ENCODE data around the gene HSPE1. TPM values are rescaled to one million over a fixed set of nuclear protein-coding genes. Genes with fewer than 3 reads are reported as not detected.
"Not testable (repeated sequence)": the region's sequence is repeated elsewhere in the genome, so short reads cannot be mapped to it uniquely, and the experiment has no call there.

Gene HSPE1
- total RNA-seq, 1 donor from 2014 or later, result 66.1 TPM

DNA sequence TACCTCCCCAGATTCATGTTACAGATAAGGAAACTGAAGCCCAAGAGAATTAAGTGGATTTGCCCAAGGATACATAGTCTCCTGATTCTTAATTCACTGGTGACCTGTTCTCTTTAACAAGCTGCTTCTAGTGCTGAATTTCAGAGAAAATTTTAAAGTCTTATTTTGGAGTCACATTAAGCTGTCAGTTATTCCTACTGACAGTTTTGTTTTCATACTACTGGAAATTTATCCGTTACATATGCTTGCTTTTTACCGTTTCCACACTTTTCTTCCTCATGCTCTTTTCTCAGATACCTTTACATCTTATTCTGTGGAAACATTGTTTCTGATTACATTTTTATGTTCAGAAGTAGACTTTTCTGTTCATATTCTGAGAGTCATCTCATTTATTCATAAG, 17.0 kb downstream of the HSPE1 start:
- TF ChIP-seq, protein P1, sequence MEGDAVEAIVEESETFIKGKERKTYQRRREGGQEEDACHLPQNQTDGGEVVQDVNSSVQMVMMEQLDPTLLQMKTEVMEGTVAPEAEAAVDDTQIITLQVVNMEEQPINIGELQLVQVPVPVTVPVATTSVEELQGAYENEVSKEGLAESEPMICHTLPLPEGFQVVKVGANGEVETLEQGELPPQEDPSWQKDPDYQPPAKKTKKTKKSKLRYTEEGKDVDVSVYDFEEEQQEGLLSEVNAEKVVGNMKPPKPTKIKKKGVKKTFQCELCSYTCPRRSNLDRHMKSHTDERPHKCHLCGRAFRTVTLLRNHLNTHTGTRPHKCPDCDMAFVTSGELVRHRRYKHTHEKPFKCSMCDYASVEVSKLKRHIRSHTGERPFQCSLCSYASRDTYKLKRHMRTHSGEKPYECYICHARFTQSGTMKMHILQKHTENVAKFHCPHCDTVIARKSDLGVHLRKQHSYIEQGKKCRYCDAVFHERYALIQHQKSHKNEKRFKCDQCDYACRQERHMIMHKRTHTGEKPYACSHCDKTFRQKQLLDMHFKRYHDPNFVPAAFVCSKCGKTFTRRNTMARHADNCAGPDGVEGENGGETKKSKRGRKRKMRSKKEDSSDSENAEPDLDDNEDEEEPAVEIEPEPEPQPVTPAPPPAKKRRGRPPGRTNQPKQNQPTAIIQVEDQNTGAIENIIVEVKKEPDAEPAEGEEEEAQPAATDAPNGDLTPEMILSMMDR (IDR thresholded peaks at IDR 0.05), result no peak
- H3K27me3 ChIP-seq, result no peaks in the 10 kb centered on the region
- H3K36me3 ChIP-seq, result no peaks in the 10 kb centered on the region
- H3K9me3 ChIP-seq, result no peaks in the 10 kb centered on the region
- intact Hi-C loops (cut with DNase I), result no loop called here
- DNase-seq (no peak), ATAC-seq (no peak)
- H3K27ac ChIP-seq, result no peak overlapping the region
- peak overlapping the region; percentile 85 for H3K4me3 ChIP-seq
- peaks cover 17% of the 10 kb centered on the region for H3K4me1 ChIP-seq

DNA sequence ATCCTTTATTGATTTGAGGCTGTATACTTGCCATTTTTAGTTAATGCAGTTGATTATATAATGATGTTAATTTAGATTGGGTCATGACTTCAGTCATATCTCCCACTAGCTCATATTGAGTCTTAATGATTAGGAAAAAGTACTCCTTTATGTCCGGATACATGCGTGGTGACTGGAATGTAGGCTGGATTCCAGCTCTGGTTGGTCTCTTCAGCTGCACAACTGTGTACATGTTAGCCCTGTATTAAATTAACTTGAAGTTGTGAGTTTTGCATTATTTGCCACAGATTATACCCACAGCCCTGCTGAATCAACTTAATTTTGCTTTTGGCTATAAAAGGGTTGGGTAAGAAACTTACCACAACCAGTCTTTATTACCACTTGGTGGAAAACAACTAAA, 38.2 kb downstream of the HSPE1 start:
- Histone ChIP-seq H3K27me3 (no peaks in the 10 kb centered on the region), H3K36me3 (peaks cover 64% of the 10 kb centered on the region), H3K4me3 (no peak overlapping the region), H3K9me3 (no peaks in the 10 kb centered on the region), H3K27ac (no peak overlapping the region), H3K4me1 (no peaks in the 10 kb centered on the region)
- intact Hi-C loops (cut with DNase I), result no loop called here
- TF ChIP-seq, protein P1 (IDR thresholded peaks at IDR 0.05), result no peak
- DNase-seq (no peak), ATAC-seq (no peak)

DNA sequence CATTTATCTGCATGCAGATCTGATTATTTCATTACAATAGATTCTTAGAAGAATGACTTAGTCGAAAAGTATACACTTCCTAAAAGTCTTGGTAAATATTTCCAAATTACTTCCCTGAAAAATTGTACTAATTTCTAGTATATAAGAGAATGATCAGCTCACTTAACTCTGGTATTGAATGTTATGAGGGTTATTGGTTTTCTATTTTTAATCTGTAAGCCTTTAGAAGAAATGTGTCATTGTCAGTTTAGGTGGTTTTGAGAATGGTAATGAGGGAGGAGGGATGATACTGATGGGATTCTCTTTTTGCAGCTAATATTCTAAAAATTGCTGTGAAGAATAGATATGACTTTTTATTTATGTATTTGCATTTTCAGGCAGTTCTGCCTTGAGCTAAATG, 39.6 kb downstream of the HSPE1 start:
- no peak for DNase-seq
- Histone ChIP-seq H3K36me3 (peaks cover 76% of the 10 kb centered on the region), H3K4me1 (no peaks in the 10 kb centered on the region), H3K27ac (no peak overlapping the region), H3K4me3 (no peak overlapping the region), H3K9me3 (no peaks in the 10 kb centered on the region), H3K27me3 (no peaks in the 10 kb centered on the region)
- TF ChIP-seq, protein P1 (IDR thresholded peaks at IDR 0.05), result no peak
- intact Hi-C loops (cut with DNase I), result no loop called here
- ATAC-seq, result no peak

DNA sequence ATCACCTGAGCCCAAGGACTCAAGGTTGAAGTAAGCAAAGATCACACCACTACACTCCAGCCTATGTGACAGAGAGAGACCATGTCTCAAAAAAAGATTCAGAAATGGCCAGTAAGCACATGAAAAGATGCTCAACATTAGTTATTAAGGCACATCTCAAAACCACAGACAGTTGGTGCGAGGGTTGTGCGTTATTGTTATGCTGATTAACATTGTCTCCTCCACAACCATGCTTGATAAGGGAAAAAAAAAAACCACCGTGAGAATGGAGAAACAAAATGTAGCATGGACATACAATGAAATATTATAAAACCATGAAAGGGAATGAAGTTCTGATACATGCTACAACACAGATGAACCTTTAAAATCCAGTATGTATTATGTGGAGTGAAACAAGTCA, 43.0 kb downstream of the HSPE1 start:
- Histone ChIP-seq H3K27ac (no peak overlapping the region), H3K4me1 (no peaks in the 10 kb centered on the region), H3K9me3 (no peaks in the 10 kb centered on the region), H3K4me3 (no peak overlapping the region), H3K36me3 (peaks cover 60% of the 10 kb centered on the region), H3K27me3 (no peaks in the 10 kb centered on the region)
- intact Hi-C loops (cut with DNase I), result no loop called here
- DNase-seq (no peak), ATAC-seq (no peak)
- TF ChIP-seq, protein P1 (IDR thresholded peaks at IDR 0.05), result no peak

DNA sequence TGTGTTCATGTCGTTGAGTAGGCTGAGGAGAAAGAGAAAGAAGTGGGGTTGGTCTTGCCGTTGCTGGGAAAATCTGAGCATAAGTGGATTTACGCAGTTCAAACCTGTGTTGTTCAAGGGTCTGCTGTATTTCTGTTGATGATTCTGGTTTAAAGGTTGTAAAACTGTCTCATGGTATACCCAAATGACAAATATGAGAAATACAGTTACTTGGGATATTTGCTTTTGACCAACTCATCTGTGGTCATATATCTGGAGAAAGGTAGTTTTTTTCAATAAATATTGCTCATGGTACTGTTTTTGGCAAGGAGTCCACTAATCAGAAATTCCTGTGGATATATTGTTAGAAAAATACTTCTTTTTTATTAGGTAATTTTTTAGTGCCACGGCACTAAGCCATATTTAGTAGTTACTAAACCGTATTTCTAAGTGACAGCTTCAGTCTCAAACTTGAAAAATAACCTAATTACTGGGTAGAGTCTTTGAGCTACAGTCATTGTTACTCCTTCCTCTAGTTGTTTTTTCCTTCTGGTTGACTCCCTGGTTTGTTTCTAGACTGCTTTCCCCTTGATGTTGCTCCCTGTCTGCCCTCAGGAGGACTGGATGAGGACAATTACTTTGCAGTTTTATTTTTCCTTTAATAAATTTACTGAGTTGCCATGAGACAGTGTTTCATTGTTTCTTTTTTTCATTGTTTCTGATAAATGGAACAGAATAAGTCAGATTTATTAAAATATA, 47.2 kb downstream of the HSPE1 start:
- no peak overlapping the region for H3K4me3 ChIP-seq
- no peaks in the 10 kb centered on the region for H3K27me3 ChIP-seq
- H3K4me1 ChIP-seq, result no peaks in the 10 kb centered on the region
- TF ChIP-seq, protein P1 (IDR thresholded peaks at IDR 0.05), result no peak
- DNase-seq (no peak), ATAC-seq (no peak)
- H3K27ac ChIP-seq, result no peak overlapping the region
- intact Hi-C loops (cut with DNase I), result no loop called here
- peaks cover 71% of the 10 kb centered on the region for H3K36me3 ChIP-seq
- H3K9me3 ChIP-seq, result no peaks in the 10 kb centered on the region

DNA sequence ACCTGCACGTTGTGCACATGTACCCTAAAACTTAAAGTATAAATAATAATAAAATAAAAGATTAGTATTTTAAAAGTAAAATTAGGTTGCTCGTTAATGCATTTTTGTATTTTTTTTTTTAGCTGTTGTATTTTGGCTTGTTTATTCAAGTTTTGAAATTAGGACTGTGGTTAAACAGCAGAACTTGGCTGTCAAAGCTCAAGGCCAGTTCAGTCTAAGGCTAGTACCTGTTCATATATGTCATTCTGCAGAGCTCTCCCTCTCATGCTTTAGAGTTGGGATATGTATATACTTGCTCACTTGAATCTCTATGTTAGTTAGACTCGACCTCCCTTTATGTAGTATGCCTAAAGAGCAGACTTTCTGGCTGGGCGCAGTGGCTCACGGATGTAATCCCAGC, 48.4 kb downstream of the HSPE1 start:
- DNase-seq (no peak), ATAC-seq (no peak)
- no peaks in the 10 kb centered on the region for H3K27me3 ChIP-seq
- H3K36me3 ChIP-seq, result peaks cover 67% of the 10 kb centered on the region
- no peaks in the 10 kb centered on the region for H3K4me1 ChIP-seq
- intact Hi-C loops (cut with DNase I), result no loop called here
- no peak overlapping the region for H3K4me3 ChIP-seq
- no peak overlapping the region for H3K27ac ChIP-seq
- no peaks in the 10 kb centered on the region for H3K9me3 ChIP-seq
- TF ChIP-seq, protein P1 (IDR thresholded peaks at IDR 0.05), result no peak

DNA sequence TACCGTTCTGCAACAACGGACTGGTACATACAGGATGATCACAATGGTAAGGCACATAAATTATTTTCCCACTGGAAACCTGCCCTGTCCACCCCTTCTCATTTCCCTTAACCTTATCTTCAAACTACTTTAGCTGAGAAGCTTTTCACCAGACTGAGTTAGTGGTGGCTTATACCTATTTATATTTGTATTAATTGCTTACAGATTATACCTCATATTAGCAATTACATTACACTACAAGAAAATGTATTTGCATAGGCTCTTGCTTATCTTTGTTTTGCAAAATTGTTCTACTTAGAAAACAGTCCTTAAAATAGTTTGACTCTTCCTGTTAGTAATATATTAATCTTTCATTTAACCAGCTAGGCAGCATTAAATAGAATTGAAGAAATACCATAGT, 51.1 kb downstream of the HSPE1 start:
- H3K27ac ChIP-seq; H3K27me3 ChIP-seq; intact Hi-C loops (cut with DNase I); H3K4me1 ChIP-seq; H3K9me3 ChIP-seq; H3K4me3 ChIP-seq; ATAC-seq; DNase-seq: not testable (repeated sequence)
- H3K36me3 ChIP-seq, result peaks cover 63% of the 10 kb centered on the region

All from upper lobe of right lung (tissue), 1 donor.